ENCODE results near the gene ACAD8. TPM values are rescaled to one million over a fixed set of nuclear protein-coding genes. Genes with fewer than 3 reads are reported as not detected.

ACAD8 gene
- total and polyA plus RNA-seq, 2 of the 4 experiments (the other 2 are of a cell fraction) = 11.1 to 21.2 TPM

- Histone ChIP-seq H2BK5ac (ENCODE audit: low read depth, low read length, poor library complexity, severe bottlenecking) (no peak within 1 kb of the TSS), H3K23ac (ENCODE audit: low read depth, low read length) (no peak within 1 kb of the TSS), H3K27ac (ENCODE audit: insufficient read depth, low read length) (no peak within 1 kb of the TSS), H3K4me2 (ENCODE audit: low read depth, low read length) (peak within 1 kb of the TSS; percentile 58; the same call in 1 of the 2 replicates), H3K4me3 (ENCODE audit: insufficient read depth, low read depth, low read length) (no peak within 1 kb of the TSS), H3K9me3 (ENCODE audit: control insufficient read depth, insufficient read depth, low read length) (peaks cover 9% of the 10 kb centered on the region), H2AK5ac (ENCODE audit: low read depth, low read length) (no peak within 1 kb of the TSS), H3K79me1 (ENCODE audit: low read depth in 1 of 2, low read length in 2 of 2) (no peaks in the 10 kb centered on the region), H2AK9ac (replicated peaks; ENCODE audit: low read depth, low read length, poor library complexity) (peak within 1 kb of the TSS; percentile 34), H4K20me1 (ENCODE audit: insufficient read depth, low read length) (no peaks in the 10 kb centered on the region), H2AFZ (replicated peaks; ENCODE audit: low read length, poor library complexity) (peak within 1 kb of the TSS; percentile 61), H3K9ac (ENCODE audit: low read depth, low read length) (no peak within 1 kb of the TSS), H3K18ac (ENCODE audit: low read depth, low read length) (no peak within 1 kb of the TSS), H3K4ac (ENCODE audit: low read depth, low read length) (no peak within 1 kb of the TSS), H4K91ac (ENCODE audit: insufficient read depth, low read depth, low read length) (no peak within 1 kb of the TSS), H4K8ac (ENCODE audit: low read depth in 2 of 2, low read length in 2 of 2) (no peak within 1 kb of the TSS), H3K9me1 (ENCODE audit: insufficient read depth, low read length) (no peaks in the 10 kb centered on the region), H2BK20ac (ENCODE audit: low read depth, low read length) (no peak within 1 kb of the TSS), H3K27me3 (ENCODE audit: control insufficient read depth, insufficient read depth, low read length) (peaks cover 60% of the 10 kb centered on the region), H3K56ac (ENCODE audit: extremely low read depth, insufficient read depth, low read length) (no peak within 1 kb of the TSS), H3K4me1 (ENCODE audit: control insufficient read depth, insufficient read depth, low read length) (peaks cover 1% of the 10 kb centered on the region; the same call in 1 of the 2 replicates), H4K5ac (ENCODE audit: low read depth, low read length) (no peak within 1 kb of the TSS), H3K36me3 (ENCODE audit: control insufficient read depth, insufficient read depth, low read length) (no peaks in the 10 kb centered on the region), H2BK15ac (ENCODE audit: low read depth, low read length) (no peak within 1 kb of the TSS), H3K14ac (replicated peaks; ENCODE audit: low read depth, low read length) (no peak within 1 kb of the TSS), H2BK120ac (ENCODE audit: low read depth, low read length) (no peak within 1 kb of the TSS)
- in situ Hi-C loops (cut with MboI; ENCODE audit: low sequenced_read_pairs) (no loop called here), dilution Hi-C loops (cut with HindIII; ENCODE audit: low sequenced_read_pairs, unreplicated experiment) (no loop called here), intact Hi-C loops (cut with micrococcal nuclease) (no loop called here)
- no TSS peak for BruUV-seq (replicated peaks)
- ChIA-PET POLR2A (ENCODE audit: unreplicated experiment) (no interaction called here), CTCF (interaction anchor here (0.6 kb wide), 1 partner anchor 156 kb away, joined by 4 read pairs; no protein-coding TSS in a partner anchor)
- 3% methylated on average over 33 of the region's 68 CpGs; no CpG with 5 or more reads in 1 of the 2 experiments for WGBS, 2 experiments (ENCODE audit: extremely low coverage in 2 of 2, insufficient read length in 1 of 2)
- TF ChIP-seq MXI1 (IDR thresholded peaks at IDR 0.05; ENCODE audit: borderline replicate concordance, low read depth, low read length) (no peak), CTCF (conservative IDR thresholded peaks at IDR 0.05; ENCODE audit: low read depth, low read length) (peak; percentile 27)
- DNase-seq (no peak), ATAC-seq (ENCODE audit: low read depth) (peak; percentile 80)
Measured at GRCh38 chr11:134275534-134276395, 22.4 kb downstream of the ACAD8 start, which contains the start of gene GLB1L3. Gene GLB1L3 (plus strand): TSS chr11:134276379. CDS start chr11:134276741, 362 bp downstream.

Data from IMR-90 (cell line).